ENCODE results near the gene KCTD5.

DNA sequence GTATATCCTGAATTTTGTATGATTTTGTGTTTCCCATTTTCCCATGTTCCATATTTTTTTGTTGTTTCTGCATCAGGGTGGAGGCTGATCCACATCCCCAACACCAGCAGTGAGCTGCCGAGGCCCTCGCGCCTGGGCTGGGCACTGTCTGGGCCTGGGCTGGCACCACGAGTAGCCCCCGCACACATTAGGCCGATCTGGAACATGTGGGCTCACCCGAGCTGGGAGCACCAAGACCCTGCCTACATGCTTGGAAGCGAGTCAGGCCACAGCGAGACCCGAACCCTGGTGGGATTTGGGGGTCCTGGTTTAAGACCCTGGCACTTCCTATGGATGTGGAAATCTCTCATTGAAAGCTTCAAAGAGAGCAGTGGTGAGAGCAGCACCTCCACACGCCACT is 8.5 kb downstream of the KCTD5 start:
- TF ChIP-seq, protein P1, sequence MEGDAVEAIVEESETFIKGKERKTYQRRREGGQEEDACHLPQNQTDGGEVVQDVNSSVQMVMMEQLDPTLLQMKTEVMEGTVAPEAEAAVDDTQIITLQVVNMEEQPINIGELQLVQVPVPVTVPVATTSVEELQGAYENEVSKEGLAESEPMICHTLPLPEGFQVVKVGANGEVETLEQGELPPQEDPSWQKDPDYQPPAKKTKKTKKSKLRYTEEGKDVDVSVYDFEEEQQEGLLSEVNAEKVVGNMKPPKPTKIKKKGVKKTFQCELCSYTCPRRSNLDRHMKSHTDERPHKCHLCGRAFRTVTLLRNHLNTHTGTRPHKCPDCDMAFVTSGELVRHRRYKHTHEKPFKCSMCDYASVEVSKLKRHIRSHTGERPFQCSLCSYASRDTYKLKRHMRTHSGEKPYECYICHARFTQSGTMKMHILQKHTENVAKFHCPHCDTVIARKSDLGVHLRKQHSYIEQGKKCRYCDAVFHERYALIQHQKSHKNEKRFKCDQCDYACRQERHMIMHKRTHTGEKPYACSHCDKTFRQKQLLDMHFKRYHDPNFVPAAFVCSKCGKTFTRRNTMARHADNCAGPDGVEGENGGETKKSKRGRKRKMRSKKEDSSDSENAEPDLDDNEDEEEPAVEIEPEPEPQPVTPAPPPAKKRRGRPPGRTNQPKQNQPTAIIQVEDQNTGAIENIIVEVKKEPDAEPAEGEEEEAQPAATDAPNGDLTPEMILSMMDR (IDR thresholded peaks at IDR 0.05), result no peak
- no peak for TF ChIP-seq POLR2A (IDR thresholded peaks at IDR 0.05)
- TF ChIP-seq POLR2AphosphoS5 (IDR thresholded peaks at IDR 0.05), result no peak
